ENCODE results near the gene DARS1. TPM values are rescaled to one million over a fixed set of nuclear protein-coding genes. Genes with fewer than 3 reads are reported as not detected.

The DARS1 gene
- total and polyA plus RNA-seq, 2 donors (not counting 1 experiment from before 2014, with no cell fraction given): 36.7 to 88.3 TPM

GRCh38 chr2:135899567-135899966 lies 85.9 kb downstream of the DARS1 start:
- Histone ChIP-seq H3K9me3 (ENCODE audit: control extremely low read depth in 1 of 3, control insufficient read depth in 2 of 3, insufficient read depth in 1 of 3, low read length in 2 of 3) (no peaks in the 10 kb centered on the region), H3K4me2 (replicated peaks; ENCODE audit: low read depth, low read length, poor library complexity, severe bottlenecking) (no peak overlapping the region), H3K27me3 (replicated peaks in 1 of 4; ENCODE audit: control extremely low read depth in 1 of 4, control insufficient read depth in 3 of 4, insufficient read depth in 4 of 4, low read length in 3 of 4) (no peaks in the 10 kb centered on the region), H3K4me1 (ENCODE audit: control insufficient read depth in 2 of 2, insufficient read depth in 2 of 2, low read length in 2 of 2) (no peaks in the 10 kb centered on the region), H2AFZ (ENCODE audit: insufficient read depth, low read depth, low read length, poor library complexity, severe bottlenecking) (no peak overlapping the region), H4K20me1 (ENCODE audit: control insufficient read depth, insufficient read depth, low read length, poor library complexity, severe bottlenecking) (no peaks in the 10 kb centered on the region), H3K27ac (ENCODE audit: low read length in 2 of 2) (no peak overlapping the region), H3K36me3 (replicated peaks in 1 of 2; ENCODE audit: control extremely low read depth in 1 of 2, control insufficient read depth in 1 of 2, extremely low read depth in 1 of 2, insufficient read depth in 2 of 2, low read length in 1 of 2) (peaks cover 2 to 4% of the 10 kb centered on the region in 2 experiments), H3K9ac (ENCODE audit: low read length) (no peak overlapping the region), H3K4me3 (ENCODE audit: control extremely low read depth in 1 of 5, extremely low read depth in 1 of 5, insufficient read depth in 1 of 5, low read depth in 2 of 5, low read length in 4 of 5) (no peak overlapping the region), H3K79me2 (ENCODE audit: control insufficient read depth, insufficient read depth, low read length) (no peaks in the 10 kb centered on the region)
- CTCF ChIA-PET: no interaction called here
- Mint-ChIP-seq H3K9me3 (ENCODE audit: insufficient read depth) (no peaks in the 10 kb centered on the region), H3K4me1 (no peaks in the 10 kb centered on the region), H3K27ac (no peak overlapping the region), H3K27me3 (no peaks in the 10 kb centered on the region), H3K4me3 (no peak overlapping the region)
- intact Hi-C loops (cut with micrococcal nuclease): no loop called here
- 69% methylated on average over 1 of the region's 4 CpGs for WGBS (ENCODE audit: insufficient coverage)
- ATAC-seq (ENCODE audit: low read depth): no peak
- DNase-seq: no peak
- POLR2A ChIA-PET: no interaction called here
- TF ChIP-seq EZH2 (IDR thresholded peaks at IDR 0.05; ENCODE audit: borderline replicate concordance, insufficient read depth, low read depth, low read length, poor library complexity, severe bottlenecking) (no peak), CTCF (IDR thresholded peaks at IDR 0.05) (no peak)

GRCh38 chr2:135898234-135898786 lies 87.1 kb downstream of the DARS1 start:
- no peak overlapping the region for H3K4me3 Mint-ChIP-seq
- H3K36me3 ChIP-seq (replicated peaks in 1 of 2; ENCODE audit: control extremely low read depth in 1 of 2, control insufficient read depth in 1 of 2, extremely low read depth in 1 of 2, insufficient read depth in 2 of 2, low read length in 1 of 2): peaks cover 0 to 2% of the 10 kb centered on the region in 2 experiments

More at GRCh38 chr2:135898234-135898786, 87.1 kb downstream of the DARS1 start:
- ChIA-PET POLR2A (no interaction called here), CTCF (interaction anchor here (0.8 to 1.2 kb wide), 2 partner anchors 16 to 486 kb away, joined by 3 to 4 read pairs; no protein-coding TSS in a partner anchor)
- no peaks in the 10 kb centered on the region for H3K79me2 ChIP-seq (ENCODE audit: control insufficient read depth, insufficient read depth, low read length)
- Mint-ChIP-seq H3K9me3 (ENCODE audit: insufficient read depth) (no peaks in the 10 kb centered on the region), H3K27me3 (no peaks in the 10 kb centered on the region), H3K4me1 (peaks cover 2% of the 10 kb centered on the region), H3K27ac (no peak overlapping the region)
- H3K9ac ChIP-seq (ENCODE audit: low read length): no peak overlapping the region
- H3K27ac ChIP-seq (ENCODE audit: low read length in 2 of 2): no peak overlapping the region
- no peak overlapping the region for H2AFZ ChIP-seq (ENCODE audit: insufficient read depth, low read depth, low read length, poor library complexity, severe bottlenecking)
- H3K4me3 ChIP-seq (ENCODE audit: control extremely low read depth in 1 of 5, extremely low read depth in 1 of 5, insufficient read depth in 1 of 5, low read depth in 2 of 5, low read length in 4 of 5): no peak overlapping the region
- intact Hi-C loops (cut with micrococcal nuclease): no loop called here
- no peak for TF ChIP-seq CTCF (IDR thresholded peaks at IDR 0.05)
- H3K4me2 ChIP-seq (replicated peaks; ENCODE audit: low read depth, low read length, poor library complexity, severe bottlenecking): no peak overlapping the region
- no peaks in the 10 kb centered on the region for H4K20me1 ChIP-seq (ENCODE audit: control insufficient read depth, insufficient read depth, low read length, poor library complexity, severe bottlenecking)
- H3K27me3 ChIP-seq (replicated peaks in 1 of 4; ENCODE audit: control extremely low read depth in 1 of 4, control insufficient read depth in 3 of 4, insufficient read depth in 4 of 4, low read length in 3 of 4): no peaks in the 10 kb centered on the region
- WGBS (ENCODE audit: insufficient coverage): 100% methylated on average over 3 of the region's 3 CpGs
- no peak for DNase-seq
- H3K4me1 ChIP-seq (ENCODE audit: control insufficient read depth in 2 of 2, insufficient read depth in 2 of 2, low read length in 2 of 2): no peaks in the 10 kb centered on the region
- no peaks in the 10 kb centered on the region for H3K9me3 ChIP-seq (ENCODE audit: control extremely low read depth in 1 of 3, control insufficient read depth in 2 of 3, insufficient read depth in 1 of 3, low read length in 2 of 3)
- ATAC-seq (ENCODE audit: low read depth): no peak

Data from B cell (primary cell).